Measurements from ENCODE around the gene TMOD3. TPM values are rescaled to one million over a fixed set of nuclear protein-coding genes. Genes with fewer than 3 reads are reported as not detected.

Gene TMOD3
- total and polyA plus RNA-seq, 2 of the 8 experiments (the other 6 are each of a cell fraction or from before 2014, with no cell fraction given) = 3.9 to 29.0 TPM

DNA sequence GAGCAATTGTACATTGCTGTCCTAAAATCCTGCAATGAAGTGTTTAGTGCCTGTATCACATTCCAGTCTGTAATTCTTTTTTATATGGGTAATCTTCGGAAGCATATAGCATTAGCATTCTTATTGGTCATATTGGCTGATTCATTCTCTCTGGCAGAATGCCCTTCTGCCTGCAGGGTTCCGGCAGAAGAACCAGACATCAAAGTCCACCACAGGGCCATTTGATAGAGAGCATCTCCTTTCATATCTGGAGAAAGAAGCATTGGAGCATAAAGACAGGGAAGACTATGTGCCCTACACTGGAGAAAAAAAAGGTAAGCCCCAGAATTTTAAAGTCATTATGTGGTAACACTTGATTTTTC, 39.6 kb downstream of the TMOD3 start:
- Histone ChIP-seq H2BK120ac (replicated peaks; ENCODE audit: low read depth, low read length) (no peak overlapping the region), H2BK12ac (ENCODE audit: low read depth, low read length) (no peak overlapping the region), H2AFZ (ENCODE audit: low read length) (no peak overlapping the region), H3K56ac (replicated peaks; ENCODE audit: insufficient read length, low read depth, low read length) (no peak overlapping the region), H3K27ac (ENCODE audit: low read depth, low read length) (no peak overlapping the region), H3K79me2 (ENCODE audit: control insufficient read depth in 1 of 2, insufficient read depth in 2 of 2, low read length in 2 of 2) (no peaks in the 10 kb centered on the region), H2BK5ac (ENCODE audit: low read depth, low read length) (no peak overlapping the region), H3K79me1 (ENCODE audit: low read depth, low read length) (no peaks in the 10 kb centered on the region), H3K4me1 (replicated peaks in 1 of 4; ENCODE audit: control insufficient read depth in 3 of 4, insufficient read depth in 4 of 4, low read length in 3 of 4) (peaks cover 0 to 6% (median 5%) of the 10 kb centered on the region in 4 experiments; a peak in 4 of 7 replicates), H4K91ac (replicated peaks; ENCODE audit: insufficient read length, low read length) (no peak overlapping the region), H3K9me3 (ENCODE audit: insufficient read depth in 2 of 2, low read depth in 1 of 2, low read length in 1 of 2) (0 out of 4 replicates have a peak, but pooled peaks cover 0 to 3% of the 10 kb centered on the region in 2 experiments), H3K14ac (ENCODE audit: insufficient read length) (no peak overlapping the region), H4K8ac (ENCODE audit: extremely low read depth, insufficient read depth, low read length) (no peak overlapping the region), H3K4ac (replicated peaks; ENCODE audit: insufficient read length, low read depth, low read length) (no peak overlapping the region), H3K9ac (replicated peaks in 1 of 4; ENCODE audit: extremely low read depth in 1 of 4, low read depth in 3 of 4, low read length in 3 of 4) (no peak overlapping the region), H2AK5ac (ENCODE audit: low read depth, low read length) (no peak overlapping the region), H3K23ac (ENCODE audit: insufficient read length) (no peak overlapping the region), H4K20me1 (replicated peaks in 1 of 2; ENCODE audit: control insufficient read depth in 1 of 2, insufficient read depth in 2 of 2, low read length in 2 of 2) (no peaks in the 10 kb centered on the region), H2BK15ac (ENCODE audit: low read length) (no peak overlapping the region), H3K27me3 (replicated peaks in 1 of 4; ENCODE audit: control insufficient read depth in 3 of 4, extremely low read depth in 1 of 4, insufficient read depth in 3 of 4, low read length in 3 of 4) (no peaks in the 10 kb centered on the region), H3K23me2 (ENCODE audit: low read depth, low read length) (no peaks in the 10 kb centered on the region), H2BK20ac (ENCODE audit: low read length) (no peak overlapping the region), H3K4me3 (ENCODE audit: extremely low read depth in 1 of 4, insufficient read depth in 2 of 4, low read depth in 3 of 4, low read length in 4 of 4) (no peak overlapping the region), H3K4me2 (ENCODE audit: insufficient read depth in 1 of 2, low read depth in 2 of 2, low read length in 2 of 2) (no peak overlapping the region), H4K5ac (ENCODE audit: insufficient read length, low read depth, low read length) (no peak overlapping the region), H3K36me3 (ENCODE audit: control insufficient read depth in 2 of 4, insufficient read depth in 4 of 4, low read length in 3 of 4) (peaks cover 0 to 7% (median 3%) of the 10 kb centered on the region in 4 experiments; a peak in 2 of 8 replicates), H3K18ac (ENCODE audit: extremely low read depth, low read length) (no peak overlapping the region)
- ChIA-PET CTCF (ENCODE audit: partially characterized antibody) (interaction anchor here (1.0 to 2.8 kb wide), 3 partner anchors 19 to 92 kb away, joined by 3 to 9 read pairs (median 3); no protein-coding TSS in a partner anchor), POLR2A (ENCODE audit: partially characterized antibody) (no interaction called here)
- no peak for TF ChIP-seq TAF1 (IDR thresholded peaks at IDR 0.05; ENCODE audit: low read depth, low read length)
- TF ChIP-seq SIX5 (IDR thresholded peaks at IDR 0.05; ENCODE audit: low read depth, low read length) = no peak
- no peak for TF ChIP-seq KDM4A (IDR thresholded peaks at IDR 0.05; ENCODE audit: low read depth, low read length, severe bottlenecking)
- no peak for DNase-seq (ENCODE audit: low read depth in 1 of 2, low spot score in 2 of 2)
- FAIRE-seq = no peak
- WGBS, 2 experiments (ENCODE audit: extremely low coverage in 1 of 2, insufficient coverage in 1 of 2, insufficient read length in 1 of 2, insufficient replicate concordance in 2 of 2, low coverage in 1 of 2, low lambda C conversion rate in 2 of 2, missing lambda C conversion rate in 1 of 2) = 94% methylated on average over 2 of the region's 2 CpGs; no CpG with 5 or more reads in 1 of the 2 experiments
